Left renal pelvis (tissue), 4 donors: ENCODE measurements around the gene NPEPL1. TPM values are rescaled to one million over a fixed set of nuclear protein-coding genes. Genes with fewer than 3 reads are reported as not detected.

ENCODE experiments used
- DNase-seq, 4 donors: peaks; one replicate each; pipeline ENCODE4 v3.0.0-alpha.2; 2013; ENCODE audit warnings: low read depth in 4 of 4, low spot score in 3 of 4
- polyA plus RNA-seq, 4 donors: library from polyadenylated mRNA; unstranded; fragments of 120-200 nt; gene quantifications; one replicate each; pipeline ENCODE4 v1.2.1, GENCODE V29; 2013; ENCODE audit not compliant: insufficient read length in 4 of 4

The NPEPL1 gene
- polyA plus RNA-seq, 4 donors: 35.2 to 57.2 (median 40.6) TPM

GRCh38 chr20:58698741-58699622, 6.4 kb downstream of the NPEPL1 start:
- no peak for DNase-seq

GRCh38 chr20:58699623-58700107, 7.1 kb downstream of the NPEPL1 start:
- DNase-seq: no peak

- DNase-seq: no peak
Measured at GRCh38 chr20:58700121-58700821, 7.7 kb downstream of the NPEPL1 start.

- DNase-seq: no peak
Measured at GRCh38 chr20:58700823-58701222, 8.2 kb downstream of the NPEPL1 start.

DNA sequence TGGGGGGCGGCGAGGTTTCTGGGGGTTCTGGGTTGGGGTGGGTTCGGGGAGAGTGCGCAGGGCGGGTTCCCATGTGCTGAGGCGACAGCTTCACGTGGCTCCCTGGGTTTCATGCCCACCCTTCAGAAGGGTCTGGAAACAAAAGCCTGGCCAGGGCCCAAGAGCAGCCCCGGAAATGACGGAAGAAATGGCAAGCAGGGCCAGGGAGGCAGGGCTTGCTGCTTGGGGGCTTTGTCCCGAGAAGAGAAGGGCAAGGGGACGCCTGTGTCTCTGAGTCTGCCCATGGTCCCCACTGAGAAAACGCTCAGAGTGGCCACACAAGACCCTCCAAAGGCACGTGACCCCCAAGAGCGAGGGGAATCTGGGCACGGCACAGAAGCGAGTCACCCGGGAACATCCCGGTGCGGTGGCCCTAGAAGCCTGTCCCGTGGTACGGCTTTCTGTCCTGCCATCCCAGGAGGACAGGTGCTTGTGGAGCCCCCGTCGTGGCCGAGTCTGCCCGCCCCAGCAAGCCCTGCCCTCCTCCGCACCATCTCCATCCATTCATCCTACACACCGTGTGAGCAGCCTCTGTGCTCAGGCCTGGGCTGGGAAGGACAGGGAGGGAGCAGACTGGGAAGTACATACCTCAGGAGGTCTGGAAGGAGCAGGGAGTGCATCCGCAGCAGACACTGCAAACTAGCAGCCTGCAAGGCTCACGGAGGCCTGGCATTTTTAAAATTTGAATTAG, 9.0 kb downstream of the NPEPL1 start:
- DNase-seq: no peak

DNA sequence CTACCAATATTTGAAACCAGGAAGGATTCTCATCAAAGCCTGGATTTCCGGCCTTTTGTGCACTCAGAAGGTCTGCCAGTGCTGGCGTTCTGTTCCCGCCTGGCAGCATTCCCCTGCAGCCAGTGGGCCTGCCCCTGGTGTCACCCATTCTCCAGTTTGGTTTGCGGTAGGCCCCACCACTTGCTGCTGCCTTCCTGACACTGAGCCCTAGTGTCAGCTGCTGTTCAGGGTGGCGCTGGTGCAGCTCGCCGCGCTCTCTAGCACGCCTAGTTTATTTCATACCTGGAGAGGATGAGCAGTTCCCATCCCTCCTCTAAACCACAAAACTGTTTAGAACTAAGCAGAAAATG, 9.5 kb downstream of the NPEPL1 start:
- no peak for DNase-seq

GRCh38 chr20:58702859-58703648, 10.5 kb downstream of the NPEPL1 start:
- DNase-seq: no peak

- DNase-seq: no peak
Measured at GRCh38 chr20:58703765-58704371, 11.3 kb downstream of the NPEPL1 start.

DNA sequence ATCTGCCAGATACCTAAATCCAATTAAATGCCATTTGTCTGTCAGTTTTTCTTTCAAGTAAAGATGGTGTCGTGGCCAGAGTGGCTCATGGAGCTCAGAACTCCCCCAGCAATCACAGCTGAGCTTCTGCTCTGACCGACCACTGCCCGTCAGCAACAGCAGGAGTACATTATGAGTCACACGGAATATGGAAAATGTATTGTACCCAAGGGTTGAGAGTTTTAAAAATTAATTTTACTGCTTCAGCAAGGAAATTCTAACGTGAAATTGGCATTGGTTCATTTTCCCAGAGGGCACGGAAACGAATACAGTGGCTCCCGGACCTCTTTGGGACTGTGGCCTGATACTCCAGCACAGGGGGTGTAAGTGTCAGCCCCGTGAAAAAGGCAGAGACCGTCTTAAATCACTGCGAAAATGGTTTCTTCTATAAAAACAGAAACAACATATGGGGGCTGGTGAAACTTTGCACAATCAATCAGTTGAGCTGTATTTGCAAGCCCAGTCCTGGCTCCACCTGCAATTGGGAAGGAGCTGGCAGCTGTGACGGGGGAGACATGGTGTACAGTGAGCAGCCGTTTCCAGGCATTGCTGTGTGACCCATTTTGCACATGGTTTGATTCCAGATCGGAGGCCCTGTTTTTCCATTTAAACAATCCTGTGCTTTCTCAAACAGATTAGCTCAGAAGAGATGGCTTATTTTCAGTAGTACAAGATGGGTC, 12.8 kb downstream of the NPEPL1 start:
- no peak for DNase-seq

DNA sequence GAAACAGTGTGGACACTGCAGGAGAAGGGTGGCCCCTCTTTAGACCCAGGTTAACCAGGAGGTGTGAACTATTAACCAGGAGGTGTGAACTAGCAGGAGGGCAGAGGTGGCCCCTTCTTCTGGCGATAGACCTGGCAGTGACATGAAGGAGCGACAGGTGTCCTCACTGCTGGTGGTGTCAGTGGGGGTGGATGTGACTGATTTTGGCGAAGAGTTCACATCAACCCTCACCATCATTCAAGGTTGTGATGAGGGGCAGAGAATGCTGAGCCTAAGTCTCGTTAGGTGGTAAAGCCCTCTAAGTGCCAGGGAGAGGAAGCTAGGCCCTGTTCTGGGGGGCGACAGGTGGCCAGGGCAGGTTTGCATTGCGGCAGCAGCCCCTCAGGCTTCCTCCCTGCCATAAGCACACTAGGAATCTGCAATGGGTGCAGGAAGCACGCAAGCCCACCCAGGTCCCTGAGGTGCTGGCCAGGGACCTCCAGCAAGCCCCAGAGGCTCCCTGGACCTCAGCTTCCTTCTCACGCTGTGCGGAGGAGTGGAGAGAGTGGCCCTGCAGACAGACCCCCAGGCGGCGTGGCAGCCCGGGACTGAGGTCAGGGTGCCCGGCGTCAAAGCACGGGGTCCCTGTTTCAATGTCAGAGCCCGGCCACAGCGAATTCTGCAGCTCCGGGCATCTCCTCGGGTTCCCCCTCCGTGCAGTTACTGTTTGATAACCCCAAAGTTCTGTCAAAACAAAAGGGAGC, 13.7 kb downstream of the NPEPL1 start:
- DNase-seq: no peak

- DNase-seq: no peak
Measured at GRCh38 chr20:58706975-58707681, 14.5 kb downstream of the NPEPL1 start.

GRCh38 chr20:58707770-58708169, 15.2 kb downstream of the NPEPL1 start:
- DNase-seq: no peak

DNA sequence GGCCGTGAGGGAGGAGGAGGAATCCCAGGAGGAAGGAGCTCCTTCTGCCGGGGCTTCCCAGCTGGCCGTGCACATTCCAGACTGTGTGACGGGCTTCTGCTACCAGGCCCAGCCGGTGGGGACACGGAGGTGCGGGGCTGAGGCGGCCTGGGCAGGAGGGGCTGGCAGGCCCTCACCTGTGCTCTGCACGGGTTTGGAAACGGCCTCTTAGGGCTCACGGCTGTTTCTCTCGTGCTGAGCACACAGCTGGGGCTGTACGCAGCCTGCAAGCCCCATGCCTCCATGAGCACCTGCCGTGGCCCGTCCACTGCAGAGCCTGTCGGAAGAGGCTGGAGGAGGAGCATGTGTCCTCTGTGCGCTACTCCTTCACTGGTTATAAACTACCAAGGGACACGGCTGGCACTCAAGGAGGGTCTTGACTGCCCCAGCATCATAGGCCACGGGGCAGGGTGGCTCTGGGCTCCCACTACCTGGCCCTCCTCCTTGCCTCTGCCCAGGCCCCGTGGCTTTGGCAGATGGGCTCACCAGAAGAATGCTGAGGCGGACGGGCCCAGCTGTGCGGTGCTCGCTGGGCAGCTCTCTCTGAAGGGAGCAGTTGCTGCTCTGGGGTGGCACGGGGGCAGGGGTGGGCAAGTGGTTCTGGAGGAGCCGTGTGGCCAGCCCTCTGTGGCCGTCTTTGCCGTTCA, 15.8 kb downstream of the NPEPL1 start:
- no peak for DNase-seq

- DNase-seq: no peak
Measured at GRCh38 chr20:58709013-58709702, 16.6 kb downstream of the NPEPL1 start.

DNA sequence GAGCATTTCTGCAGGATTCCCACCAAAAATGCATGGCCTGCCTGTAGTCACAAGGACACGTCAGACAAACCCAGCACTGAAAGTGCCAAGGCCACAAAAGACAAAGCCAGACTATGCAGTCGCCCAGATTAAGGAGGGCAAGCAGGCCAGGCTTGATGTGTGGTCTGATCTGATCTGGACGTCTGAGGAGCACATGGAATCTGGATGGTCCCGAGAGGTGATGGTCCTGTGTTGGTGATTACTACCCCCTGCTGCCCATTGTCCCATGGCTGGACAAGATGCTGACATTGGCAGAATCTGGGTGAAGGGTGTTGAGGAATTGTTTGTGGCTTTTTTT, 17.1 kb downstream of the NPEPL1 start:
- no peak for DNase-seq

- DNase-seq: no peak
Measured at GRCh38 chr20:58710481-58711265, 18.1 kb downstream of the NPEPL1 start.
